ENCODE results near the gene PDE7B. TPM values are rescaled to one million over a fixed set of nuclear protein-coding genes. Genes with fewer than 3 reads are reported as not detected.
A peak's percentile ranks its signal among the peaks of the same experiment; 100 is the strongest.

PDE7B gene
- total and polyA plus RNA-seq, 2 of the 4 experiments (the other 2 are of a cell fraction) = 7.8 to 12.4 TPM

- CTCF ChIA-PET = no interaction called here
- Histone ChIP-seq H2AK9ac (replicated peaks; ENCODE audit: low read depth, low read length, poor library complexity) (peak overlapping the region; percentile 10), H3K4me1 (ENCODE audit: control insufficient read depth, insufficient read depth, low read length) (peaks cover 7% of the 10 kb centered on the region), H3K56ac (ENCODE audit: extremely low read depth, insufficient read depth, low read length) (peak overlapping the region; percentile 58; the same call in 1 of the 2 replicates), H3K4ac (ENCODE audit: low read depth, low read length) (peak overlapping the region; percentile 90), H3K27ac (ENCODE audit: insufficient read depth, low read length) (peak overlapping the region; percentile 87), H2AFZ (replicated peaks; ENCODE audit: low read length, poor library complexity) (peak overlapping the region; percentile 81), H3K36me3 (ENCODE audit: control insufficient read depth, insufficient read depth, low read length) (no peaks in the 10 kb centered on the region), H3K18ac (ENCODE audit: low read depth, low read length) (peak overlapping the region; percentile 97), H2BK5ac (ENCODE audit: low read depth, low read length, poor library complexity, severe bottlenecking) (peak overlapping the region; percentile 100), H4K8ac (ENCODE audit: low read depth in 2 of 2, low read length in 2 of 2) (peak overlapping the region; percentile 76 to 97), H4K91ac (ENCODE audit: insufficient read depth, low read depth, low read length) (peak overlapping the region; percentile 84), H3K14ac (replicated peaks; ENCODE audit: low read depth, low read length) (peak overlapping the region; percentile 87), H2BK120ac (ENCODE audit: low read depth, low read length) (peak overlapping the region; percentile 99), H3K4me3 (ENCODE audit: insufficient read depth, low read depth, low read length) (no peak overlapping the region; the same call in 1 of the 2 replicates), H2BK20ac (ENCODE audit: low read depth, low read length) (peak overlapping the region; percentile 87), H3K9me1 (ENCODE audit: insufficient read depth, low read length) (0 out of 2 replicates have a peak, but pooled peaks cover 2% of the 10 kb centered on the region), H4K5ac (ENCODE audit: low read depth, low read length) (peak overlapping the region; percentile 95), H4K20me1 (ENCODE audit: insufficient read depth, low read length) (no peaks in the 10 kb centered on the region), H3K27me3 (ENCODE audit: control insufficient read depth, insufficient read depth, low read length) (no peaks in the 10 kb centered on the region), H3K9ac (ENCODE audit: low read depth, low read length) (peak overlapping the region; percentile 45; the same call in 1 of the 2 replicates), H3K9me3 (ENCODE audit: control insufficient read depth, insufficient read depth, low read length) (peaks cover 2% of the 10 kb centered on the region; the same call in 1 of the 2 replicates), H3K79me1 (ENCODE audit: low read depth in 1 of 2, low read length in 2 of 2) (peaks cover 24 to 32% of the 10 kb centered on the region in 2 experiments), H2AK5ac (ENCODE audit: low read depth, low read length) (peak overlapping the region; percentile 96), H3K4me2 (ENCODE audit: low read depth, low read length) (peak overlapping the region; percentile 96; the same call in 1 of the 2 replicates), H2BK15ac (ENCODE audit: low read depth, low read length) (peak overlapping the region; percentile 89; the same call in 1 of the 3 replicates), H3K23ac (ENCODE audit: low read depth, low read length) (peak overlapping the region; percentile 77; the same call in 1 of the 2 replicates)
- in situ Hi-C loops (cut with MboI; ENCODE audit: low sequenced_read_pairs) (no loop called here), dilution Hi-C loops (cut with HindIII; ENCODE audit: low sequenced_read_pairs, unreplicated experiment) (no loop called here), intact Hi-C loops (cut with micrococcal nuclease) (no loop called here)
- DNase-seq (peak; percentile 93), ATAC-seq (ENCODE audit: low read depth) (peak; percentile 86)
- WGBS, 2 experiments (ENCODE audit: extremely low coverage in 2 of 2, insufficient read length in 1 of 2) = 80% methylated on average over 1 of the region's 5 CpGs; no CpG with 5 or more reads in 1 of the 2 experiments
- POLR2A ChIA-PET (ENCODE audit: unreplicated experiment) = no interaction called here
- no TSS peak for BruUV-seq (replicated peaks)
- TF ChIP-seq MAFK (IDR thresholded peaks at IDR 0.05; ENCODE audit: low read depth, low read length) (0 out of 2 replicates have a peak, but pooled peaks have one; percentile 28), MXI1 (IDR thresholded peaks at IDR 0.05; ENCODE audit: borderline replicate concordance, low read depth, low read length) (no peak), MAZ (IDR thresholded peaks at IDR 0.05; ENCODE audit: borderline replicate concordance, low read depth, low read length) (no peak), POLR2A (IDR thresholded peaks at IDR 0.05; ENCODE audit: low read depth, low read length) (no peak), NFE2L2 (IDR thresholded peaks at IDR 0.05; ENCODE audit: low read depth, low read length) (peak; percentile 31; the same call in 1 of the 2 replicates), BHLHE40 (IDR thresholded peaks at IDR 0.05; ENCODE audit: low read depth, low read length) (no peak), CEBPB (IDR thresholded peaks at IDR 0.05; ENCODE audit: low read depth, low read length) (no peak), RCOR1 (IDR thresholded peaks at IDR 0.05; ENCODE audit: insufficient replicate concordance, low read length) (no peak), ELK1 (IDR thresholded peaks at IDR 0.05; ENCODE audit: borderline replicate concordance, low read depth, low read length) (no peak), SMC3 (IDR thresholded peaks at IDR 0.05; ENCODE audit: low read depth, low read length) (no peak), CTCF (conservative IDR thresholded peaks at IDR 0.05; ENCODE audit: low read depth, low read length) (no peak), RAD21 (IDR thresholded peaks at IDR 0.05; ENCODE audit: low read length) (no peak), CHD1 (IDR thresholded peaks at IDR 0.05; ENCODE audit: low read depth, low read length) (no peak), RFX5 (IDR thresholded peaks at IDR 0.05; ENCODE audit: low read depth, low read length) (no peak)
These were observed 143.5 kb downstream of the PDE7B start for GRCh38 chr6:135994857-135995544.
